GM19372 (cell line): ENCODE results near the gene POU5F1.

Experiments used
- ATAC-seq: cut with Tn5 transposase; IDR thresholded peaks from one replicate; pipeline ENCODE4 v1.9.1; 2021; ENCODE audit warnings: mild to moderate bottlenecking, low read depth, moderate library complexity; ENCODE audit not compliant: unreplicated experiment

POU5F1 gene

DNA sequence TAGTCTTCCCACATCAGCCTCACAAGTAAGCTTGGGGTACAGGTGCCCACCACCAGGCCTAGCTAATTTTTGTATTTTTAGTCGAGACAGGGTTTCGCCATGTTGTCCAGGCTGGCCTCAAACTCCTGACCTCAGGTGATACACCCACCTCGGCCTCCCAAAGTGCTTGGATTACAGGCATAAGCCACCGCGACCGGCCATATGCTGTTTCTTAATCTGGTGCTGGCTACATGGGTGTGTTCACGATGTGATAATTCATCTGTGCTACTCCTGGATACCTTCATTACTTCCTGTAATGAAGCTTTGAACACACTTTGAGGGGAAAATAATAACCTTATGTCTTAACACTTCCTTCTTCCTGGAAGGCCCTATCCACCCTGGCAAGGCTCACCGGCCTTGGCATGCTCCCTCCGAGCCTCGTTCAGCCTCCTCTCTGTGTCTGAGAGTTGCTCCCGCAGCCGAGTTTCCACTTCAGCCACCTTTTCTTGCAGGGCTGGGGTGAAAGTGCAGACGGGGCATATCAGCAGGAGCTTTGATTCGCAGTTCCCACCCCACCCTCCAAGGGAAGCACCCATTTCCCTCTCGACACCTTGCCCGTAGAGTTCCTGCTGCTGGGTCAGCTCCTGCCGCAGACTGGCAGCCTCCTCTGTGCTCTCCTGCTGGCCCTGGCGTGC is 26.0 kb downstream of the POU5F1 start:
- no peak for ATAC-seq

DNA sequence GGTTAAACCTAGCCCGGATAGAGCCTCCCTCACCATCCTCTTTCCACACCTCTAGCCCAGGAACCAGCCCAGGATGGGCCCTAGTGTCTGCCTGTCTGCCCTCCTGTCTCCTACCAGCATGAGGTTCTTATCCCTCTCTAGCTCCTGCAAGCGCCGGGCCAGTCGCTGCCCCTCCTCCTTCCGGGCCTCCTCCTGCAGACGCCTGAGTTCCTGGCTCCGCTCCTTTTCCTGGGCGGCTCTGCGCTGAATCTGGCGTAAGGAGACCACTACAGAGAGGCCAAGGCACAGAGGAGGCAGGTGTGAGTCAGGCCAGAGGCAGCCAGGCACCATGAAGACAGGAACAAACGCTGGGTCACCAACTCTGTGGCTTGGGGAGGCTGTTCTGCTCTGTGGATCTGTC is 27.3 kb downstream of the POU5F1 start:
- no peak for ATAC-seq

DNA sequence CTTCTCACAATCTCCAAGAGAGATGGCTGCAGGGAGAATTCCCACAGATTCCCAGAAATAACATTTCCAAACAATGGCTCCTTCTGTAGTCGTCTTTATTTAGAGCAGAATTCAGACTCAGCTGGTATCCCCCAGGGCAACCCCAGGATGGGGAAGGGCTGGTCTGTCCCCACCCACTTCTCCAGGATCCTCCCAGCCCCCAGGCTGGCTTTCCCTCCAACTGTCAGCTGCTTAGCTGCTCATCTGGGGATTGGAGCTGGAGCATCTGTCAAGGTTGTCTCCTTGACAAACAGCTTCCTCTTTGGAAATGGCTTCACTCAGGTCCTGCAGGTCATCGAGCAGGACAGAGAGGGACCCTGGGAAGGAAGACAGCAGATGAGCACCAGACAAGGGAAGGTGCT is 28.1 kb downstream of the POU5F1 start:
- ATAC-seq, result no peak

DNA sequence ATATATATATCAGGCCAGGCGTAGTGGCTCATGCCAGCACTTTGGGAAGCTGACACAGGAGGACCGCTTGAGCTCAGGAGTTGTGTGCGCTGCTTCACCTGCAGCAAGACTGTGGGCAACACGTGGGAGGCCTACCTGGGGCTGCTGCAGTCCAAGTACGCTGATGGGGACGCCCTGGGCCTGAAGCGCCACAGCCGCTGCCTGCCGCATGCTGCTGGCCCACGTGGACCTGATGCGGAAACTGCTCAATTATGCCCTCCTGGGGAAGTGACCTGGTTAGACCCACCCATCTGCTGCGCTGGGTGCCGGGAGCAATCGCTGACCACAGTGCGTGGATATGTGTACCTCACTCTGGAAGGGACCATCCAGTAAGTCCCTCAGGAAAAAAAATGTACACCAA is 29.8 kb downstream of the POU5F1 start:
- ATAC-seq, result no peak

DNA sequence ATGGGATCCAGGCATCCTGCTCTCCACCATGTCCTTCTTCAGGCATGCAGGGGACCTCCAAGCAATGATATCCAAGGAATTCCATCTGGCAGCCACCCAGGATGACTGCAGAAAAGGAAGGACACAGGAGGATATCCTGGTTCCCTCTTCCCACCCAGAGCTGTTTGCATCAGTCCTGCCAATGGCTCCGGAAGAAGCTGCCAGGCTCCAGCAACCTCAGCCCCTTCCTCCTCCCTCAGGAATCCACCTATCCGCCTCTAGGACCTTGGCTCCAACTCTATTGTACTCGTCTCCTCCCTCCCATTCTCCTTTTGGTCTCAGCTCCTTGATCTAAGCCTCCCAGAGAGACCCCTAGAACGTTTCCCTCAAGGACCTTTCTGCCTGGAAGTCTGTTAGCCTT is 30.9 kb downstream of the POU5F1 start:
- ATAC-seq, result no peak

DNA sequence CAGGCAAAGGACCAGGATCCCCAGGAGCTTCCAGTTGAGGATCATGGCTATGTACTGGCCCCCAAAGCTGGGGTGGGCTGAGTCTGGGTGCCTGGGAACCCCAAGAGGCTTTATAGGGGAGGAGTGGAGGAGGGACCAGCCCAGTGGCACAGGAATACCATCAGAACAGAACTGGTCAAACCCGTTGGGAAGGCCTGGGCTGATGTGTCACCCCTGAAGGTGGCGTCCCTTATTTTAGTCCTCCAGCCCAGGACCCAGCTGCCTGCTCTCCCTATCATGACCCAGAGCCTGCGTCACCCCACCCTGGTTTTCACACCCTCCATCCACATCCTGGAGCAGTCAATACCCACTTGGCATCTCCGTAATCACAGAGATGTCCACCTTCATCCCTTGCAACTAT is 31.5 kb downstream of the POU5F1 start, which contains the start of gene PSORS1C2:
PSORS1C2 (minus strand) TSS at position 85 of the 400 bp plus-strand sequence; CDS start at position 45, 40 bp downstream.
- ATAC-seq, result no peak

DNA sequence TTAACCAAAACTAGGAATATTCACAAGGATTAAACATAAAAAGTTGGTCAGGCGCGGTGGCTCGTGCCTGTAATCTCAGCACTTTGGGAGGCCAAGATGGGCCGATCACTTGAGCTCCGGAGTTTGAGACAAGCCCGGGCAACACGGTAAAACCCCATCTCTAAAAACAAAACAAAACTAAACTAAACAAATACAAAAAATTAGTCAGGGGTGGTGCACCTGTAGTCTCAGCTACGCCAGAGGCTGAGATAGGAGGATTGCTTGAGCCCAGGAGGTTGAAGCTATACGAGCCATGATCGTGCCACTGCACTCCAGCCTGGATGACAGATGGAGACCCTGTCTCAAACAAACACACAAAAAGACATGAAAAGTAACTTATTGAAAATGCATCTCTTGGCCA is 34.8 kb downstream of the POU5F1 start:
- ATAC-seq, result no peak

DNA sequence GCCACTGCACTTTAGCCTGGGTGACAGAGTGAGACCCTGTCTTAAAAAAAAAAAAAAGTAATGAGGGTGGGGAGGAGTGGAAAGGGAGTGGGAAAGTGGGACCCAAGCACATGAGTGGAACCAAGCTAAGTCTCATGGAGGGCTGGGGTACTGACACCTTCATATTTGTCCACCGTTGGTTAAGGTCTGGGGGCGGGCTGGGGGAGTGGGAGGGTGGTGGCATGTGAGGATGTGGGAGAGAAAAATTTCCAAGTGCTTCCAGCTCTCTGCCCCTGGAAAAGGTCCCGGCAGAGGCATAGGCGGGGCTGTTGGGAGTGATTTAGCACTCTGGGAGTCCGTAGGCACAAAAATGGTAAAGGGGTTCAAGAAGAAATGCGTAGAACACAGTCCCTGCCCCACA is 37.7 kb downstream of the POU5F1 start:
- ATAC-seq, result no peak

DNA sequence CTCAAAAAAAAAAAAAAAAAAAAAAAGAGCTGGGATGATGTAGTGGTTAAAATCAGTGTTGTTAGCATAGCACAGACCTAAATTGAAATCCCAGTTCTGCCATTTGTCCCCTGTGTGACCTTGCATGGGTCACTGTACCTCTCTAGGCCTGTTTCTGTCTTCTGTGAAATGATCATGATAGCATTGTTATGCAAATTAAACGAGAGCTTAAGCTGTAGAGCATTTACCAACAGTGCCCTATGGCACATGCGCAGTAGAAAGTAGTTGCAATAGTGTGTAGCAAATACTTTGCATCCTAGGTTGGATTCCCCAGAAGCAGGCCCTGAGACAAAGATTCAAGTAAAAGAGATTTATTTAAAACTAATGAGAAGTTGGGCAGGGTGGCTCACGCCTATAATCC is 38.9 kb downstream of the POU5F1 start:
- no peak for ATAC-seq

DNA sequence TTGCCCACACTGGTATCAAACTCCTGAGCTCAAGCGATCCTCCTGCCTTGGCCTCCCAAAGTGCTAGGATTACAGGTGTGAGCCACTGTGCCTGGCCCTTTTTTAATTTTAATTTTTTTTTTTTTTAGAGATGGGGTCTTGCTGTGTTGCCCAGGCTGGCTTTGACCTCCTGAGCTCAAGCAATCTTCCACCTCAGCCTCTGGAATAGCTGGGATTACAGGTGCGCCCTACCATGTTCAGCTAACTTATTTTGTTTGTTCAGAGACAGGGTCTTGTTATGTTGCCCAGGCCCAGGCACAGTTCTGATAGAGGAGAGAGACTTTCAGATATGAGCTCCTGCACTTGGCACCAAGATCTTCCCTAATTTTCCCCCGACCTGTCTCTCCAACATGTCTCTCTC is 39.7 kb downstream of the POU5F1 start:
- no peak for ATAC-seq

DNA sequence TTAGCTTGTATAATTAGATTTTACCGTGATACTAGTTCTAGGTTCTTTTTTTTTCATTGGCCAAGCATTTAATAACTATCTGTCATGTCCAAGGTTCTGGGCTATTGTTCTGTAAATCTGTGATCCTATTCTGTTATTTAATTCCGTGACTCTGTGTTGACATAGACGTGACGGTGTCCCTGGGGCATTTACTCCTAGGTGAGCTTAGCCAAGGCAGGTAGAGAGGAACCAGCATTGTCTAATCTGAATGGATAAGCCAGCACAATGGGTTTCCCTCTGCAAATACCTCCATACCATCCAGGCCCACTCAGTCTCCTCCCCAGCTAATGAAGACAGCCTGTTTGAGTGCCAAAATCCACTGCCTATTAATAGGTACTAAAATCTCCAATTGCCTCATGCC is 41.4 kb downstream of the POU5F1 start:
- no peak for ATAC-seq

DNA sequence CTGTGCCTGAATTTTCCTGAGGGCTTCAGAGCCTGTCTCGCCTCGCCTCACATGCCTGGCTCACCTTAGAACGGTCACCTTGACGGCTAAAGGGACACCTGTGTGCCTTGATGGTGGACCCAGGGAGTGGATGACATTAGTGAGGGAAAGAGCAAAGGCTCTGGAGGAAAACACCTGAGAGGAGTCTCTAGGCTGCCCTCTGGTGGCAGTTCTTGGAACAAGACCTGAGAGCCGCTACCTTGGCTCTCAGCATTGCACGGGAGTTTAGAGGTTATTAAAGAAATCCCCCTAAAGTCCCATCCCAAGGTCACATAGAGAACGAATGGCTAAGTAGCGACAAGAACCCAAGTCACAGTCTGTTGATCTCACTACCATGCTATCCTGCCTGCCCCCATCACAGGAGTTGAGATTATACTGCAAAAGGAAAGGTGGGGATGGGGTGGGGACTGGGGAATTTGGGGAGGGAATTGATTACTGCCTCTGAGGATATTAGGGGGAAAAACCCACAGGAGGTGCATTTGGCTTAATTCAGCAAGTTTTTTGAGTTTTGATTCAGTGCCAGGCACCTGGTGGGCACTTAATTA is 42.3 kb downstream of the POU5F1 start:
- no peak for ATAC-seq

DNA sequence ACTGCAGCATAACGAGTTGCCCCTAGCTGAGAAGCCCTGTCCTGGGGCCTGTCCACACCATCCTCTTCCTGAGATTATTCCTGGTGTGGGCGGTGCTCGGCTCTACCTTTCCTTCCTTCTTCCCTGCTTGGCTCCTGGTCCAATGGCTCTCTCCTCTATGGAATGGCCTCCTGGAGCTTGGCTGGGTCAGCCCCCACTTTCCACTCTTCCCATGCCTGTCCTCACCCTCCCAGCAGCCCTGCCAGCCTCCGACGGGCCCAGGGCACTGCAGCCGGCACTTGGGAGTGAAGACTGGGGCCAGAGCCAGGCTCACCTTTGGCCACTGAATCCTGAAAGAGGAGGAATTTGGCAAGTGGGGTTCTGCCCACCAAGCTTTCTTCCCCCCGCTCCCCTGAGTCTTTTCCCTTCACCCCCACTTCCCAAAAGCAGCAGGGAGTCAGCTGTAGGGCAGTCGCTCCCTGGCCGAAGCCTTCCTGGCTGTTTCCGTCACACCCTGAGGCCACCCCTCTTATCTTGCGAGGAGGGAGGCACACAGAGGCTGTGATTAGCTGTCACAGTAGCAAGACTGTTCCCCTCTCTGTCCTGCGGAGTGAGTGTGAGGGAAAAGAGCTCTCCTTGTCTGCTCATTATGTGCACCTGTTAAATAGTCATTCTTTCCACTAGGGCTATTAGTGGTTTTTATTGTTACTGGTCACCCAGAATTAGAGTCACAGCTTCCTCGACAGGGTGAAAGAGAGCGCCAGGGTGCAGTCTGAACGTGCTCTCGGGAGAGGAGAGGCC is 43.9 kb downstream of the POU5F1 start:
- ATAC-seq, result no peak

DNA sequence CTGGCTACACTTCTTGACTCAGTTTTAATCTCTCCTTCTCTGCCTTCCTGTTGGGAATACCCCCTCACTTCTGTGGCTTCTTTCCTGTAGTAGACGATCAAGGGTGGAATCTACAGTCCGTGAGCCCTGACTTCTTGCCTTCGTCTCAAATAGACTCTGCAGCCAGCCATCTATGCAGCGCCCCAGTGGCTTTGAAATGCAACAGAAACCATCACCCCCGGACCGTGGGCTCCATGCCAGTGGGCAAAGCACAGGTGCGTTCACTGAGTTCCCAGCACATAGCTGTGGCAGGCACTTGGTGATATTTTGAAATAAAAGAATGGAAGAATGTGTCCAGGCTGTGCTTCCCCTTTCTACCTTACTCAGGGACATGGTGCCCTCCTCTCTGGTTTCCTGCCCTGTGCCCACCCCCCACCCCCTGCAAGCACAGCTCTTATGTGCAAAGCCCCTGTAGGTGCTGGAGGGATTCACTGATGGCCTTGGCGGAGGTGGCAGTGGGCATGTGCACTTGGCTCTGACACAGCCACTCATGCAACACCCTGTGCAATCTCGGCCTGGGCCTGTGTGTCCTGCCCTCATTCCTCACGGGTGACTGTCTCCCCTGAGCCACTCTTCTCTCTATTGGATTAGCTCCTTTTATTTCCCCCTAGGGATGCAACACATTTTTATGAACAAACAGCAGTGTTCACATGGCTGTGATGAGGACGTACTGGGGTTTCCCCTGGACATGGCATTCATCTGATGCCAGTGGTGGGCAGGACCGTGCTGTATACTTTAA is 44.7 kb downstream of the POU5F1 start:
- ATAC-seq, result no peak

DNA sequence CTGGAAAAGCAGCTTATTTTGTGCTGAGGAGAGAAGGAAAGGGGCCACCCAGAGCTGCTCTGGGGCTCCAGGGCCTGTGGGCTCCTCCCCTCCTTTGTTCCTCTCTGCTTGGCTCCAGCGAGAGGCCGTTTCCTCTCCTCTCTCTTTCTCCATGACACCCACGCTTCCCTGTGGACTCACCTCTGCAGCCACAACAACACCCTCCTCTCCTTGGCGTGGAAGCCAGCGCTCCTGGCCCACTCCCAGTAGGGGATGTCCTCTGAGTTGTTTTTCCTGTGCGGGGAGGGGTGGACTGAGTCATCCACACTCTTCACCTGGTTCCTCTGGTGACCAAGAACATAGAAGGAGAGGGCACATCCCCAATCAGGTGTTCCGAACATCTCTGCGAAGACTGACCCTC is 45.3 kb downstream of the POU5F1 start:
- ATAC-seq, result no peak

DNA sequence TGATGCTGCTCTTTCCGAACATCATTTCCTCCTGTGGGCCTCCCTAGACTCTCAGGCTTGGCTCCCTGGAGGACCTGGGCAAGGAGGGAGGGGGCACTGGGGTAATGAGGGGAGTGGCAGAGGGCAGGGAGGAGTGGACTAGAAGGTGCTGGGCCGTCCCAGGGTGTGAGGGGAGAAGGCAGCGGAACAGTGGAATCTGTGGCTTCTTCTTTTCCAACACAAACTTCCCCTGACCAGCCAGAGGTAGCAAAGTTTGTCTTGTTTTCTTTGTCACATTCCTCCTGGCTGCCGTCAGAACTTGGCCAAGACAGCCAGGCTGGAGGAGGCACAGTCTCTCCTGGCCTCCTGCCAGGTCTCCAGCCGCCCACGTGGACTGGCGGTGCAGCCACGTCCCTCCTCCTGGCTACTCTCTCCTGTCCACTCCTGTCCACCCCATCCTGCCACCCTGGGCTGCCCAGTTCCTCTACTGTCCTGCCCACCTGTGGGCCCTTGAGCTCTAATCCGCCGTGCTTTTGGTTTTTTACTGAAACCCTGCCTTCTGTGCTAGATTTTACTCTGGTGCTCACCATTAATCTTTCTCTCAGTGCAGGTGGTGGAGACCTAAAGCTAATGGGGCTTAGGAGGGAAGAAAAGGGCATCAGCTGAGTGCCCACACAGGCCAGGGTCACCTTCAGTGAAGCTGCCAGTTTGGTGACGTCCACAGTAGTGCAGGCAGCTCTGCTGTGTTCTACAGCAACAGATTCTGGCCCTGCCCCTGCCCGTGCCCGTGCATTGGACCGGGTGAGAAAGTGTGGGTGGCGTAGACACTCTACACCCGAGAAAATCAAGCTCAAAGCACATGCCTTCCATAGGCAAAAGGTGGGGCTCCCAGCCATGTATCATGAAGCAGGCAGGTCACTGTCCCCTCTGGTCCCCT is 47.4 kb downstream of the POU5F1 start:
- no peak for ATAC-seq

DNA sequence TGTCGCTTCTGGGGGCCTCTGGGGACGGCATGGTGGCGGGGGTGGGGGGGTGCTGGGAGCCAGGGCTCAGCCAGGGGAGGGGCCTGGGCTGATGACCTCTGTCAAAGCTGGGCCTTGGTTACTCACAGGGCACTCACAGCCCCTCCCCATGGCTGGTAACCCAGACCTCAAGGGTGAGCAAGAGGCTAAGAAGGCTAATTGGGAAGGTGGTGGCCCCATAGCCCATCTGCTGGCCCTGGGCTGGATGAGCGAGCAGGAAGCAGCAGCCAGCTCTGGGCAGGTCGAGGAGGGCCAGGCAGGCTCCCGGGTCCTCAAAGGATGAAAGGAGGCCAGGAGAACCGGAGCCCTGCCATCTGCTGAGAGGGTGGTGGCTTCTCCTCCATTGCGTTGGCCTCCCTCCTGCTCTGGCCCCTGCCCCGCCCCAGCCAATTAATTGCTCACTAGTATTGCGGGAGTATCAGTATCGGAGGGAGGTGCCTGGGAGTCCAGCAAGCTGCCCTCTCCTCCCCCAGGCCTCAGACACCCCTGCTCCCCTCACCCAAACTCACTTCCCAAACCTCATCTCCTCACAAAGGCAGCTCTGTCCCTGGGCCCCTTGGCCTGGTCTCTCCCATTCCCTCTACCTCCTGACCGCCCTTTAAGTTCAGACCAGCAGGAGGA is 49.2 kb downstream of the POU5F1 start:
- no peak for ATAC-seq

DNA sequence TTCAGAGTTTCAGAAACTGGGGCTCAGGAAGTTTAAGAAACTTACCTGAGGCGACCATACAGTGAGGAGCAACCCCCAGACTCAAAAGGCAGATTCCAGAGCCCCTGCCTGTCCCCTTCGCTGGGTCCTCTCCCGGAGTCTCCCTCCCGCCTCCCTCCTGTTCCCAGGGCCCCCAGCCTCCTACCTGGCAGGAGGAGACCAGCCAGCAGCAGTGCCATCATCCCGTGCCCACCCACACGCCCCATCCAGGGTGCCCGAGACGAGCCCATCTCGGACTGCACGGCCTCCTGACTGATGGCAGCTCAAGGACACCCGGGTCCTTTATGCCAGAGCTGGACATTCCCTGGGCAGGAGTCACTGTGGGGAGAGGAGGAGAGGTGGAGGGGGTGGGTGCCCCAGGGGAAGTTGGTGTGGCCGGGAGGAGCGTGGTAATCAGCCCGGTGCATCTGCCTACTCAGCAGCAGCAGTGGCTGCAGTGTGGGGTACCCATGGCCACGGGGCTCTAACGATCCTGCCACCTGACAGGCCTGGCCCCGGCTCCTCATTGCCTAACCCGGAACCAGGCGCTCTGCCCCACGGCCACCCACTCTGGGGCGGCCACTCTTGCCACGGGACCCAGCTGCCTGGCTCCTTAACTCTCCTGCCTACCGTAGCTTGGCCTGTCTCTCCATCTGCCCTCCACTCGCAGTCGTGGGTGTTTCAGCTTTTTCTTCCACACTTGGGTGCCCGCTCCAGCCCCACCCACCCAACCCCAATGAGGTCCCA is 50.1 kb downstream of the POU5F1 start, which contains the start of gene CDSN:
CDSN (minus strand) TSS at position 296 of the 765 bp plus-strand sequence; CDS start at position 269, 27 bp downstream.
- no peak for ATAC-seq

DNA sequence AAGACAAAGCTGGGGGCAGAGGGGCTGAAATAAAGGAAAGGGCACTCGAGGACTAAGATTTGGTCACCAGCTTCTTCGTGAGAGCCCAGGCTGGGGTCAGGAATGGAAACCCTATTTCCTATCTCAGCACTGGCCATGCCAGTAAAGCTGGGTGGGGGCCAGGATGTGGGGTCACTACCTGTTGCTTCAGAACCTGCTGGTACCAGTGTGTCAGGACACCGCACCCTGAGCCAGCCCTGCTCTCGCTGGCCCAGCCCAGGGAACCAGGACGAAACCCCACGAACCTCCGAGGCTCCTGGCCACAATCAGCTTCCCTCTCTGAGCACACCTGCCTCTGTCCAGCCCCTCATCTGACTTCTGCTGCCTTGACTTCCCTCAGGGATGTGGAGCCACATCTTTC is 52.3 kb downstream of the POU5F1 start:
- no peak for ATAC-seq
